Activated CD4-positive, alpha-beta T cell treated with anti-CD3 and anti-CD28 coated beads for 36 hours (primary cell): ENCODE measurements around the gene TMEM31. TPM values are rescaled to one million over a fixed set of nuclear protein-coding genes. Genes with fewer than 3 reads are reported as not detected.

ENCODE experiments used
- ATAC-seq: fragments of 200-7000 bp; cut with Tn5 transposase; one replicate; pipeline ENCODE4 v1.10.0; 2021; ENCODE audit warnings: mild to moderate bottlenecking, moderate library complexity
- CTCF ChIA-PET: fragments of 350-600 bp; sonication (Branson Sonifier 250); formaldehyde crosslinking; loops from one replicate; lab custom pipeline; 2021; ENCODE audit warnings: antibody characterized with exemption; lab: Charles Lee
- POLR2A ChIA-PET: fragments of 350-600 bp; sonication (Branson Sonifier 250); formaldehyde crosslinking; loops from one replicate; lab custom pipeline; 2021; ENCODE audit warnings: antibody characterized with exemption, inconsistent platforms; lab: Charles Lee
- DNase-seq: peaks from one replicate; pipeline ENCODE4 v3.0.0-alpha.2; 2020
- H3K27ac Mint-ChIP-seq: one replicate; pipeline ENCODE4 v1.8.0; 2021; ENCODE audit warnings: mixed read lengths
- H3K27me3 Mint-ChIP-seq: one replicate; pipeline ENCODE4 v1.8.0; 2021; ENCODE audit warnings: mixed read lengths
- H3K36me3 Mint-ChIP-seq: one replicate; pipeline ENCODE4 v1.8.0; 2021; ENCODE audit warnings: low read depth, mixed read lengths
- H3K4me1 Mint-ChIP-seq: one replicate; pipeline ENCODE4 v1.8.0; 2021; ENCODE audit warnings: mixed read lengths
- H3K4me3 Mint-ChIP-seq: one replicate; pipeline ENCODE4 v1.8.0; 2021; ENCODE audit warnings: mild to moderate bottlenecking, moderate library complexity, mixed read lengths
- H3K9me3 Mint-ChIP-seq: one replicate; pipeline ENCODE4 v1.8.0; 2021; ENCODE audit warnings: low read depth, mixed read lengths
- intact Hi-C, 2 experiments: fragments of 100-400 bp; cut with DNase I in 1 of 2; cut with micrococcal nuclease in 1 of 2; formaldehyde crosslinking; loops; one replicate each; pipeline versions ENCODE4 v1.14.2 to v1.15.1; 2022 to 2024; cut with DNase I, micrococcal nuclease
- total RNA-seq, 2 experiments: library from RNA; stranded (reverse); gene quantifications; one replicate each; pipeline ENCODE4 v1.2.3, GENCODE V29; 2021

Gene TMEM31
- total RNA-seq, 2 experiments from 2014 or later, result 0.25 to 0.79 TPM

DNA sequence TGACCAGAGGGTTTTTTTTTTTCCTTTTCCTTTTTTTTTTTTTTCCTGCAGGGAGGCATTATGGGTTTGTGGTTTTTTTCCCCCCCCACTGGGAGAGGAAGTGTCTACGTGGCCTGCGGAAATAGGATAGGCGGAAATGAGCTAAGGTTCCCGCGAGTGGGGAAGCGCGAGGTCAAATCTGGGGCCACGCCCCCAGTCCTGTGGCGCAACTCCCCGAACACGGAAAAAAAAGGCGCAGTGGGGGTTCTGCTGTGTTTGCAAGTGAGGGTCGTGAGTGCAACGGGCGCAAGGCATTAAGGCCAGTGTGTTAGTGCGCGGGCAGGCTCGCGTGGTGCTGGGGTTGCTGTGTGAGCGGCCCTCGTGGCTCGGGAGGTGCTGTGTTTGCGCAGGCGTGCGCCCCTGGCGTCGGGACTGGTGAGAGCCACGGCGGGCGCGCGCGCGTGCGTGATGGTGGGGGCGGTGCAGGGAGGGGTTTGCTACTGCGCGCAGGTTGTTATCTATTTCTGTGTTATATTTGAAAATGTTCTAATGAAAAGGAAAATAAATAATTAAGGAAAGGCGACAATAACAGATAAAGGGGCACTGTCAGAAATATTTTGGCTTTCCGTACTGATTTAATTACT is 23.5 kb upstream of the TMEM31 start:
- ATAC-seq (peak; percentile 59), DNase-seq (peak; percentile 91)
- no peak overlapping the region for H3K27ac Mint-ChIP-seq
- no peaks in the 10 kb centered on the region for H3K9me3 Mint-ChIP-seq
- intact Hi-C loops, result loop anchor here (2.0 to 10.0 kb wide), 9 partner anchors 60 to 1032 kb away; partner anchors contain the start of genes SLC25A53 (in 2 of the 2), BEX4 (in 1 of the 2), GPRASP1 (in 1 of the 2) and RAB9B (in 1 of the 2)
- peaks cover 18% of the 10 kb centered on the region for H3K36me3 Mint-ChIP-seq
- POLR2A ChIA-PET, result interaction anchor here (0.7 to 1.0 kb wide), 3 partner anchors 144 to 567 kb away, joined by 3 to 5 read pairs (median 3); partner anchors contain the start of gene SLC25A53
- H3K27me3 Mint-ChIP-seq, result no peaks in the 10 kb centered on the region
- CTCF ChIA-PET, result no interaction called here
- peaks cover 9% of the 10 kb centered on the region for H3K4me1 Mint-ChIP-seq
- H3K4me3 Mint-ChIP-seq, result no peak overlapping the region

GRCh38 chrX:103687696-103688201 is 23.0 kb upstream of the TMEM31 start:
- peak; percentile 5 for ATAC-seq
- CTCF ChIA-PET, result interaction anchor here (0.9 kb wide), 1 partner anchor 145 kb away, joined by 3 read pairs; the partner anchor contains the start of gene RAB9B

DNA sequence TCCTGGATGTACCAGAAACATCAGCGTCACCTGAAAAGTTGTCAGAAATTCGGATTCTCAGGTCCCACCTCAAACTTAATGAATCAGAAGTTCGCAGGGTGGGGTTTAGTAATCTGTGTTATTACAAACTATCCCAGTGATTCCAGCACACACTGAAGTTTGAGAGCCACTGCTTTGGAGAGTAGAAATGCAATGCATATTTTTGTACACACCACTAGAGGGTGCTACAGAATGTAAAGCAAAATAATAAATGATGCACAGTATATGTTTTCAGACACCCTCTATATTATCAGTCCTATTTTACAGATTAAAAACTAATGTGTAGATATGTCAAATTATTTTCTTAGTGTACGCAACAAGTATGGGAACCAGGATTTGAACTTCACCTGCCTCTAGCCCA is 21.8 kb upstream of the TMEM31 start:
- H3K9me3 Mint-ChIP-seq, result no peaks in the 10 kb centered on the region
- CTCF ChIA-PET, result interaction anchor here (0.7 kb wide), 1 partner anchor 168 kb away, joined by 3 read pairs; no protein-coding TSS in a partner anchor
- no peak for ATAC-seq
- H3K27ac Mint-ChIP-seq, result no peak overlapping the region
- peaks cover 5% of the 10 kb centered on the region for H3K4me1 Mint-ChIP-seq
- intact Hi-C loops, result loop anchor here (1.0 to 10.0 kb wide), 11 partner anchors 62 to 1034 kb away; partner anchors contain the start of genes BEX4 (in 1 of the 2), GPRASP1 (in 1 of the 2), RAB9B (in 1 of the 2) and SLC25A53 (in 1 of the 2)
- H3K36me3 Mint-ChIP-seq, result peaks cover 9% of the 10 kb centered on the region
- no peak for DNase-seq
- POLR2A ChIA-PET, result no interaction called here
- H3K27me3 Mint-ChIP-seq, result no peaks in the 10 kb centered on the region
- H3K4me3 Mint-ChIP-seq, result no peak overlapping the region

More at GRCh38 chrX:103687696-103688201, 23.0 kb upstream of the TMEM31 start:
- Mint-ChIP-seq H3K36me3 (peaks cover 17% of the 10 kb centered on the region), H3K27ac (no peak overlapping the region), H3K4me1 (peaks cover 9% of the 10 kb centered on the region), H3K9me3 (no peaks in the 10 kb centered on the region), H3K4me3 (no peak overlapping the region), H3K27me3 (no peaks in the 10 kb centered on the region)
- DNase-seq, result peak; percentile 73
- intact Hi-C loops, result loop anchor here (1.0 to 10.0 kb wide), 12 partner anchors 60 to 1033 kb away; partner anchors contain the start of genes SLC25A53 (in 2 of the 2), BEX4 (in 1 of the 2), GPRASP1 (in 1 of the 2) and RAB9B (in 1 of the 2)
- POLR2A ChIA-PET, result interaction anchor here (0.8 to 1.0 kb wide), 2 partner anchors 144 to 469 kb away, joined by 3 read pairs; partner anchors contain the start of gene SLC25A53

DNA sequence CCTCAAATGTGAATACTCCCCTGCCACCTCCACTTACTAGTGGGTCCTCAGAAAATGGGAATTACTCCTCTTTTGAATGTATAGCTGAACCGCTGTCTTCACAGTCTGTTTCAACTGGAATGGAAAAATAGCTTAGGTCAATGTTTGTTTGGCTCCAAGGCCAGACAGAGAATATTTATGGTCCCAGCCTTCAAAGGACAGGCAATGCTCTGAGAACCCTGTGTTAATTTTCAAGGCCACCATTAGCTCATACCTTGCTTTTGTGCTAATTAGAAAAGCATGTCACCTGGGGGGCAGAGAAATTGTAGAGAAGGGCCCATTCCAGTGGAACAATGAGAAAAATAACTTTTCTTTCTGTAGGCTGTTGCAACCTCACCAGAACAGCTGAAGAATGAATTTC is 19.6 kb upstream of the TMEM31 start:
- Mint-ChIP-seq H3K4me3 (no peak overlapping the region), H3K27ac (no peak overlapping the region), H3K27me3 (no peaks in the 10 kb centered on the region), H3K4me1 (no peaks in the 10 kb centered on the region), H3K36me3 (no peaks in the 10 kb centered on the region), H3K9me3 (no peaks in the 10 kb centered on the region)
- ChIA-PET CTCF (interaction anchor here (0.6 to 1.1 kb wide), 3 partner anchors 19 to 514 kb away, joined by 3 to 5 read pairs (median 3); partner anchors contain the start of gene TMEM31), POLR2A (no interaction called here)
- ATAC-seq (no peak), DNase-seq (no peak)
- intact Hi-C loops, result no loop called here

DNA sequence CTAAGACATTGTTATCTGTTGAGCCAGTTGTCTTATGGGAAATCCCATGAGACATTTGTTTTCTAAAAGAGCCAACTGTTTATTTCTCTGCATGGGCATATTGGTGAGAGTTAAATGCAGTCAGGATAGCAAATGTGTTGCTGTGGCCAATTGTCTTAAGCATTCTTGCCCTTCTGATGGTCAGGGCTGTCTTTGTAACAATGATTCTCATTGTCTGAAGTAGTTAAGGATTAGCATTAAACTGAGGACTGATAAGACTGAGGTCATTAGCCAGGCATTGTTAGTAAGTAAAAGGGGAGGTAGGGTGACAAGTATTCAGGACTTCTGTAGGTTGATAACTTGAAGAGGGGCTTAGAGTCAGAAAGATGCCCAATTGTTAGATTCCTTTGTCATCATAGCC is 13.0 kb upstream of the TMEM31 start:
- ATAC-seq, result no peak
- H3K4me1 Mint-ChIP-seq, result no peaks in the 10 kb centered on the region
- no peak for DNase-seq
- H3K27me3 Mint-ChIP-seq, result peaks cover 2% of the 10 kb centered on the region
- H3K9me3 Mint-ChIP-seq, result no peaks in the 10 kb centered on the region
- ChIA-PET CTCF (interaction anchor here (1.0 kb wide), 1 partner anchor 164 kb away, joined by 3 read pairs; no protein-coding TSS in a partner anchor), POLR2A (no interaction called here)
- H3K27ac Mint-ChIP-seq, result no peak overlapping the region
- intact Hi-C loops, result no loop called here
- no peak overlapping the region for H3K4me3 Mint-ChIP-seq
- no peaks in the 10 kb centered on the region for H3K36me3 Mint-ChIP-seq

GRCh38 chrX:103699243-103699642 is 11.5 kb upstream of the TMEM31 start:
- POLR2A ChIA-PET, result no interaction called here
- H3K27me3 Mint-ChIP-seq, result peaks cover 2% of the 10 kb centered on the region
- H3K36me3 Mint-ChIP-seq, result no peaks in the 10 kb centered on the region
- intact Hi-C loops, result no loop called here
- no peaks in the 10 kb centered on the region for H3K4me1 Mint-ChIP-seq
- H3K27ac Mint-ChIP-seq, result no peak overlapping the region
- no peak overlapping the region for H3K4me3 Mint-ChIP-seq
- no peaks in the 10 kb centered on the region for H3K9me3 Mint-ChIP-seq
- ATAC-seq, result no peak
- no peak for DNase-seq
- CTCF ChIA-PET, result no interaction called here

DNA sequence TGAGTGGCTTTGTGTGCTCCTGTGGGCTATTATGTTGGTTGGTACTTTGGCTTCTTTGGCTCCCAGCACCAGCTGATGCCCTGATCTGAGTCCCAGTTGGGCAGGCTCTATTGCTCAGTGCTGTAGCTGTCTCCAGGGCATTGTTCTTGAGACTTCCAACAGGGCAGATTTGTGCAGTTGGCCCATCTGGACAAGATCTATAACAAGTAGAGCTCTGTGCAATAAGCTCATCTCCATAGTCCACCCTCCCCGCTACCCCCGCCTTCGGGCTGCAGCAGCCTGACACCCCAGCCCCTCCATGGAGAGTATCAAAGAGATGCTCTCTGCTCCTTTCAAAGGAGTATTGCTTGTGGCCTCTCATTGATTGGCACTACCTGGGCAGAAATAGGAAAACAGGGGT is 5.8 kb upstream of the TMEM31 start:
- intact Hi-C loops, result no loop called here
- Mint-ChIP-seq H3K27ac (no peak overlapping the region), H3K36me3 (no peaks in the 10 kb centered on the region), H3K9me3 (no peaks in the 10 kb centered on the region), H3K27me3 (peaks cover 1% of the 10 kb centered on the region), H3K4me1 (no peaks in the 10 kb centered on the region), H3K4me3 (no peak overlapping the region)
- ATAC-seq (no peak), DNase-seq (no peak)
- POLR2A ChIA-PET, result no interaction called here
- CTCF ChIA-PET, result interaction anchor here (1.4 kb wide), 1 partner anchor 114 kb away, joined by 3 read pairs; no protein-coding TSS in a partner anchor

GRCh38 chrX:103716962-103717361 is 6.3 kb downstream of the TMEM31 start:
- ChIA-PET POLR2A (no interaction called here), CTCF (interaction anchor here (0.6 kb wide), 1 partner anchor 38 kb away, joined by 3 read pairs; no protein-coding TSS in a partner anchor)
- intact Hi-C loops, result no loop called here
- Mint-ChIP-seq H3K4me1 (no peaks in the 10 kb centered on the region), H3K4me3 (no peak overlapping the region), H3K9me3 (no peaks in the 10 kb centered on the region), H3K27ac (no peak overlapping the region), H3K36me3 (no peaks in the 10 kb centered on the region), H3K27me3 (no peaks in the 10 kb centered on the region)
- DNase-seq, result no peak
- ATAC-seq, result no peak

- POLR2A ChIA-PET, result no interaction called here
- no peak for DNase-seq
- no peak for ATAC-seq
- intact Hi-C loops, result no loop called here
- H3K4me1 Mint-ChIP-seq, result no peaks in the 10 kb centered on the region
- H3K4me3 Mint-ChIP-seq, result no peak overlapping the region
- no peak overlapping the region for H3K27ac Mint-ChIP-seq
- no peaks in the 10 kb centered on the region for H3K27me3 Mint-ChIP-seq
- H3K36me3 Mint-ChIP-seq, result no peaks in the 10 kb centered on the region
- no peaks in the 10 kb centered on the region for H3K9me3 Mint-ChIP-seq
- CTCF ChIA-PET, result no interaction called here
Observed at GRCh38 chrX:103718120-103718519, 7.4 kb downstream of the TMEM31 start.

DNA sequence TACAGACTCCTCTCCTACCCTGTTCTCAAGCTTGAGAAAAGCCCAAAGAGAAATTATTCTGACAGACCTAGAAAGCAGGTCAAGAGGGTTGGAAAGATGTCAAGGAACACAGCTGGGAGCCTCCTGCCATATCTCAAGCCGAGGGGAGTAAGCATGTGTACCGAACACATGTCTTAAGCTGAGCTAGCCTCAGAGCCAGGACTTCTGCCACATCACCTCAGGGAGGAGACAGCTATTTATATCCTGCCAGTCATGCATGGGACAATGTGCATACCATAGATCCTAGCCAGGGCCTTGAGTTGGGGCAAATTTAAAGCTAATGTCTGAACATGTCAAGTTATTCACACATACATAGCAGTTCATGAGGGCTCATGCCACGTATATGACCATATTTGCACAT is 11.8 kb downstream of the TMEM31 start:
- DNase-seq, result no peak
- ChIA-PET CTCF (interaction anchor here (0.7 to 1.1 kb wide), 3 partner anchors 10 to 12 kb away, joined by 3 to 5 read pairs (median 3); partner anchors contain the start of gene TMEM31), POLR2A (no interaction called here)
- ATAC-seq, result no peak
- no peaks in the 10 kb centered on the region for H3K36me3 Mint-ChIP-seq
- H3K27me3 Mint-ChIP-seq, result no peaks in the 10 kb centered on the region
- no peaks in the 10 kb centered on the region for H3K4me1 Mint-ChIP-seq
- H3K4me3 Mint-ChIP-seq, result no peak overlapping the region
- no peak overlapping the region for H3K27ac Mint-ChIP-seq
- no peaks in the 10 kb centered on the region for H3K9me3 Mint-ChIP-seq
- intact Hi-C loops, result no loop called here

GRCh38 chrX:103726477-103726876 is 15.8 kb downstream of the TMEM31 start:
- no peak overlapping the region for H3K4me3 Mint-ChIP-seq
- H3K36me3 Mint-ChIP-seq, result no peaks in the 10 kb centered on the region
- ATAC-seq, result no peak
- POLR2A ChIA-PET, result no interaction called here
- no peak for DNase-seq
- H3K27me3 Mint-ChIP-seq, result peaks cover 4% of the 10 kb centered on the region
- H3K27ac Mint-ChIP-seq, result no peak overlapping the region
- H3K9me3 Mint-ChIP-seq, result no peaks in the 10 kb centered on the region
- CTCF ChIA-PET, result interaction anchor here (1.4 kb wide), 1 partner anchor 15 kb away, joined by 4 read pairs; no protein-coding TSS in a partner anchor
- intact Hi-C loops, result no loop called here
- no peaks in the 10 kb centered on the region for H3K4me1 Mint-ChIP-seq
